Gastroesophageal sphincter (tissue), 4 donors: ENCODE data around the gene NAA10. TPM values are rescaled to one million over a fixed set of nuclear protein-coding genes. Genes with fewer than 3 reads are reported as not detected.
A peak's percentile ranks its signal among the peaks of the same experiment; 100 is the strongest.

Source experiments
- ATAC-seq: fragments of 150-250 bp; one replicate; pipeline ENCODE4 v1.9.1; 2016; ENCODE audit warnings: mild to moderate bottlenecking, moderate library complexity
- H3K27ac ChIP-seq, 4 donors: fragments of 200-600 bp; sonication (generic) in 3 of 4; 1 replicate in 3 of 4; 2 replicates in 1 of 4; pipeline ENCODE4 v1.5.1; 2016 to 2019
- H3K27me3 ChIP-seq: fragments of 200-600 bp; sonication (generic); one replicate; pipeline ENCODE4 v1.5.1; 2019
- H3K36me3 ChIP-seq, 2 donors: fragments of 200-600 bp; sonication (generic); one replicate each; pipeline ENCODE4 v1.5.1; 2019; ENCODE audit warnings: control low read depth in 1 of 2
- H3K4me1 ChIP-seq, 3 donors: fragments of 200-600 bp; sonication (generic); 1 replicate in 2 of 3; 2 replicates in 1 of 3; pipeline ENCODE4 v1.5.1; 2016 to 2019; ENCODE audit warnings: control low read depth in 2 of 3
- H3K4me3 ChIP-seq, 2 donors: fragments of 200-600 bp; sonication (generic); one replicate each; pipeline ENCODE4 v1.5.1; 2019; ENCODE audit warnings: mild to moderate bottlenecking in 1 of 2, moderate library complexity in 1 of 2
- H3K9me3 ChIP-seq, 3 donors: fragments of 200-600 bp; sonication (generic); one replicate each; pipeline ENCODE4 v1.5.1; 2017 to 2019; ENCODE audit warnings: control low read depth in 2 of 3
- CTCF ChIP-seq, 4 experiments: fragments of 200-600 bp in 2 of 4; fragments of 450-650 bp in 2 of 4; sonication (generic) in 1 of 4; IDR thresholded peaks; one replicate each; pipeline ENCODE4 v1.5.1; 2017 to 2019; ENCODE audit warnings: antibody characterized with exemption in 4 of 4, mild to moderate bottlenecking in 2 of 4, moderate library complexity in 2 of 4
- EP300 ChIP-seq: sonication (generic); formaldehyde crosslinking; IDR thresholded peaks from one replicate; pipeline ENCODE4 v1.6.1; 2017; ENCODE audit warnings: antibody characterized with exemption, mild to moderate bottlenecking
- POLR2A ChIP-seq, 2 donors: fragments of 450-650 bp; IDR thresholded peaks; one replicate each; pipeline ENCODE4 v1.6.1; 2017; ENCODE audit warnings: antibody characterized with exemption in 2 of 2, mild to moderate bottlenecking in 2 of 2, moderate library complexity in 1 of 2
- POLR2AphosphoS5 ChIP-seq: sonication (generic); formaldehyde crosslinking; IDR thresholded peaks from one replicate; pipeline ENCODE4 v1.6.1; 2017; ENCODE audit warnings: antibody characterized with exemption
- WGBS, 2 donors: methylation state at CpG; one replicate each; pipeline ENCODE4 v1.1.5; 2018; ENCODE audit warnings: low coverage in 1 of 2; 5-methylcytosine and 5-hydroxymethylcytosine counted together
- total RNA-seq, 4 donors: library from RNA; depleted of rRNA; stranded (reverse); fragments of >200 nt; gene quantifications; one replicate each; pipeline ENCODE4 v1.1.0, GENCODE V29; 2016

Gene NAA10
- total RNA-seq, 4 donors from 2014 or later, result 68.3 to 103 (median 89.2) TPM

GRCh38 chrX:153883163-153883843 lies 51.5 kb downstream of the NAA10 start:
- WGBS, 2 donors, result no CpG with 5 or more reads among the region's 13 CpGs
- H3K9me3 ChIP-seq, result no peaks in the 10 kb centered on the region
- peak overlapping the region in 1 of 4 donors; percentile 61 for H3K27ac ChIP-seq
- peaks cover 0 to 16% (median 4%) of the 10 kb centered on the region in 3 donors for H3K4me1 ChIP-seq
- H3K36me3 ChIP-seq, result no peaks in the 10 kb centered on the region
- H3K27me3 ChIP-seq, result peaks cover 87% of the 10 kb centered on the region
- no peak for TF ChIP-seq CTCF (IDR thresholded peaks at IDR 0.05)
- TF ChIP-seq POLR2AphosphoS5, result no peak
- TF ChIP-seq EP300, result no peak
- TF ChIP-seq POLR2A (IDR thresholded peaks at IDR 0.05), result no peak
- ATAC-seq, result no peak
- peak overlapping the region in 1 of 2 donors; percentile 8 for H3K4me3 ChIP-seq

GRCh38 chrX:153882557-153882956 lies 52.3 kb downstream of the NAA10 start:
- peak overlapping the region in 1 of 4 donors; percentile 45 for H3K27ac ChIP-seq

GRCh38 chrX:153882086-153882498 lies 52.7 kb downstream of the NAA10 start:
- Histone ChIP-seq H3K27me3 (peaks cover 97% of the 10 kb centered on the region), H3K36me3 (no peaks in the 10 kb centered on the region), H3K4me1 (peaks cover 0 to 16% (median 4%) of the 10 kb centered on the region in 3 donors), H3K4me3 (no peak overlapping the region), H3K9me3 (no peaks in the 10 kb centered on the region), H3K27ac (peak overlapping the region in 1 of 4 donors; percentile 42)
- WGBS, 2 donors, result 100% methylated on average over 1 of the region's 8 CpGs; no CpG with 5 or more reads in 1 of the 2 donors
- peak; percentile 42 for ATAC-seq
- TF ChIP-seq POLR2A (IDR thresholded peaks at IDR 0.05) (no peak), POLR2AphosphoS5 (no peak), CTCF (IDR thresholded peaks at IDR 0.05) (no peak)

More at GRCh38 chrX:153882557-153882956, 52.3 kb downstream of the NAA10 start:
- WGBS, 2 donors, result no CpG with 5 or more reads among the region's 7 CpGs
- no peaks in the 10 kb centered on the region for H3K9me3 ChIP-seq
- H3K4me1 ChIP-seq, result peaks cover 0 to 16% (median 4%) of the 10 kb centered on the region in 3 donors
- no peak for ATAC-seq
- TF ChIP-seq POLR2AphosphoS5 (no peak), EP300 (no peak), CTCF (IDR thresholded peaks at IDR 0.05) (no peak), POLR2A (IDR thresholded peaks at IDR 0.05) (no peak)
- no peak overlapping the region for H3K4me3 ChIP-seq
- H3K27me3 ChIP-seq, result peaks cover 94% of the 10 kb centered on the region
- no peaks in the 10 kb centered on the region for H3K36me3 ChIP-seq

GRCh38 chrX:153881281-153881680 lies 53.6 kb downstream of the NAA10 start:
- Histone ChIP-seq H3K27me3 (peaks cover 95% of the 10 kb centered on the region), H3K9me3 (no peaks in the 10 kb centered on the region), H3K4me1 (peaks cover 0 to 13% (median 4%) of the 10 kb centered on the region in 3 donors), H3K36me3 (no peaks in the 10 kb centered on the region), H3K27ac (peak overlapping the region in 1 of 4 donors; percentile 42), H3K4me3 (no peak overlapping the region)
- no peak for ATAC-seq
- TF ChIP-seq POLR2AphosphoS5 (no peak), EP300 (no peak), POLR2A (IDR thresholded peaks at IDR 0.05) (no peak), CTCF (IDR thresholded peaks at IDR 0.05) (no peak)
- WGBS, 2 donors, result no CpG with 5 or more reads among the region's 7 CpGs

- peaks cover 94% of the 10 kb centered on the region for H3K27me3 ChIP-seq
Measured at GRCh38 chrX:153880440-153880815, 54.4 kb downstream of the NAA10 start.

More at GRCh38 chrX:153880440-153880815, 54.4 kb downstream of the NAA10 start:
- Histone ChIP-seq H3K4me3 (no peak overlapping the region), H3K27ac (no peak overlapping the region), H3K4me1 (peaks cover 0 to 6% (median 1%) of the 10 kb centered on the region in 3 donors), H3K9me3 (no peaks in the 10 kb centered on the region), H3K36me3 (no peaks in the 10 kb centered on the region)
- TF ChIP-seq POLR2A (IDR thresholded peaks at IDR 0.05) (no peak), POLR2AphosphoS5 (no peak), CTCF (IDR thresholded peaks at IDR 0.05) (no peak), EP300 (no peak)
- no CpG with 5 or more reads among the region's 6 CpGs for WGBS, 2 donors
- ATAC-seq, result no peak
